Hematopoietic multipotent progenitor cell treated with erythropoietin and hydrocortisone succinate and interleukin-3 and kit ligand, for 8 days (in vitro differentiated cells): ENCODE measurements around the gene SGCA.

Source experiments
- DNase-seq: peaks from one replicate; pipeline ENCODE4 v3.0.0-alpha.2; 2015

The SGCA gene

DNA sequence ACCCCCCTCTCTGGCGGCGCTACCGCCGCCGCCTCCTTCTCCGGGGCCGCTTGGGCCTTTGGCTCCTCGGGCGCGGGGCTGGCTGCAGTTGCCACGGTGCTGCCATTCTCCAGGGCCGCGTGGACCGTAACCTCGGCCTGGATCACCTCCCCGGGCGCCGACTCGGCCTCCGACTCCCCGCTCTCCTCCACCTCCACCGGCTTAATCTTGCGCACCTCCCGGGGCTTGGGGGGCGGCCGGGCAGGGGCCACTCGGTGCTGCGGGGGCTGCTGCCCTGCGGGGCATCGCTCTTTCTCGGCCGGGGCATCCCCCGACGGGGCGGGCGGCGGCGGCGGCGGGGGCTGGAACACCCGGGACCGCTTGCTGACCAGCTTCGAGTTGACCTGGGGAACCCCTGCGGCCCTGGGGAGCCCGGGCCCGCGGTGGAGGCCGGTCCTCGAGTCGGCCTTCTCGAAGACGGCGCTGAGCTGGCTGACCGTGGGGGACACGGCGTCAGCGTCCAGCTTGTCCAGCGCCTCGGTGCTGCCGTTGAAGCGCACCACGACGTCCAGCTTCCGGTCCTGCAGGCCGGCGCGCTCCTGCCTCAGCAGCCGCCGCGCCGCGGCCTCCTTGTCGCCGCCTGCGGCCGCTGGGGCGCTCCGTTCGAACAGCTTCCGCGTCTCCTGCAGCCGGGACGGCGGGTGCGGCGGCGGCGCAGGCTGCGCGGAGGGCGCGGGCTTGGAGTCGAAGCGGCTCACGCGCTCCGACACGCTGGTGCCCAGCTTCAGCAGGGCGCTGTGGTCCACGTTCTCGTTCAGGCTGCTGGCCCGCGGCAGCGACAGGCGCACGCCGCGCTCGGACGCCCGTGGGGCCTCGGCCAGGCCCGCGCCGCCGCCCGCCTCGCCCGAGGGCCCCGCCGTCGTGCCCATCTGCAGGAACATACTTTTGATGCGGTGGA is 16.1 kb upstream of the SGCA start:
- DNase-seq: peak; percentile 54

DNA sequence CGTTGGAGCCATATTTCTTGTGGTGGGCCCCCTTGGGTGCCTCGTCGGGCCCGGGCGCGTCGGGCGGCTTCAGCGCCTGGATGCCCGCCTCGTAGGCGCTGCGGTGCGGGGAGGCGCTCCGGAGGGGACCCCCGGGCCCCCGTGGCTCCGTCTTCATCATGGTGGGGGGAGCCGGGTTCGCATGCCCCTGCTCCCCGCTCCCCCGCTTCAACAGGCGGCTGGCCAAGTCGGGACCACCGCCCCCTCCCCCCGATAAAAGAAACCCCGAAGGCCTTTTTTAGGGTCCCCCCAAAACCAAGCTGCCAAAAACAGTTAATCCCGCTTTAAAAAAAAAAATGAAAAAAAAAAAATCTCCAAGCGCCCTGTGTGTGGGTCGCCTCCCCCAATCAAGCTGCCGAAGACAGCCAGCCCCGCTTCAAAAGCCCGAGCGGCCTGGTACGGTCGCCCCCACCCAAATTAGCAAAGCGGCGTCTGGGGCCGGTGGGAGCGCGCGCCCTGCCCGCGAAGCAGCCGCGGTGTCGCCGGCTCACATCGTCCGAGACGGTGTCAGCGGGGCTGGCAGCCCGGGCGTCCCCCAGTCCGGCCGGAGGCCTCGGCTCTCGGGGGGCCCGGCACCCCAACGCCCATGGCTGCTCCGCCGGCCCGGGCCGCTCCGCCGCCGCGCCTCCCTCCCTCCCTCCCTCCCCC is 15.3 kb upstream of the SGCA start, which contains the start of gene PPP1R9B:
Gene PPP1R9B, minus strand, starts transcription at position 324 of the 687 bp plus-strand sequence. Its CDS starts 164 bp downstream, at position 160.
- no peak for DNase-seq

DNA sequence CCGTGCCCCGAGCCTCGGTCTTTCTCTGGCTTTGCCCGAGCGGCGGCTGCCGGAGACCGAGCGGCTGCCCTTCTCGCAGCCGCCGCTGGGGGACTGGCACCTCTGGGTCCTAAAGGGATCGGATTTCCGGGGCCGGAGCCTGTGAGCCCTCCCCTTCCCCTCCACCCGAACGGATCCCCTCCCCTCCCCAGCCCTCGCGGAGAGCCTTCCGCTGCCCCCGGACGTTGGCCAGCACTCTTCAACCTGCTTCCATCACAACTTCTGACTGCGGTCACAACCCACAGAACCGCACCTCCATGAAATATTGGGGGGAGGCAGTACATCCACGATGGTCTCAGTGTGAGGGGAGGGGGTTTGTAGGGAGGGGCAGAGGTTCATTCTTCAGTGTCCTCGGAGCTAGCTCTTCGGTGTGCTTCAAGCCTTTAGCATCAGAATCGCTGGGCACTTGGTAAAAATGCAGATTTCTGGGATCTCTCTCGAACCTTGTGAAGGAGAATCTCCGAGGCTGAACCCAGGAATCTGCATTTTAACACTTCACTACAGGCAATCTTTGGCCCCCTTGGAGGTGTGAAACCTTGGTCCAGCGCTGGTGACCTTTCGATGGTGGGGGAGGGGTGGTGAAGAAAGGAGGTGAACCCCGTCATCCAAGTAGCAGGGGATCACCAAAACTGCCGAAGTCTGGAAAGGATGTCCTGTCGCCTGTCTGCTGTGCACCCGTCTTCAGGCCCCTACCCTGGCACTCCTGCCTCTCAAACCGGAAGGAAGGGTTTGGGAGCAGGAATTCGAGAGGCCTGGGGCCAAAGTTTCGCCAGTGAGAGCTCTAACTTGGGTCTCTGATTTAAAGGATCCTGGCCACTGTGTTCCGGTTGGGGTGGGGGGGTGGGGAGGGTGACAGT is 14.5 kb upstream of the SGCA start:
- peak; percentile 87 for DNase-seq

DNA sequence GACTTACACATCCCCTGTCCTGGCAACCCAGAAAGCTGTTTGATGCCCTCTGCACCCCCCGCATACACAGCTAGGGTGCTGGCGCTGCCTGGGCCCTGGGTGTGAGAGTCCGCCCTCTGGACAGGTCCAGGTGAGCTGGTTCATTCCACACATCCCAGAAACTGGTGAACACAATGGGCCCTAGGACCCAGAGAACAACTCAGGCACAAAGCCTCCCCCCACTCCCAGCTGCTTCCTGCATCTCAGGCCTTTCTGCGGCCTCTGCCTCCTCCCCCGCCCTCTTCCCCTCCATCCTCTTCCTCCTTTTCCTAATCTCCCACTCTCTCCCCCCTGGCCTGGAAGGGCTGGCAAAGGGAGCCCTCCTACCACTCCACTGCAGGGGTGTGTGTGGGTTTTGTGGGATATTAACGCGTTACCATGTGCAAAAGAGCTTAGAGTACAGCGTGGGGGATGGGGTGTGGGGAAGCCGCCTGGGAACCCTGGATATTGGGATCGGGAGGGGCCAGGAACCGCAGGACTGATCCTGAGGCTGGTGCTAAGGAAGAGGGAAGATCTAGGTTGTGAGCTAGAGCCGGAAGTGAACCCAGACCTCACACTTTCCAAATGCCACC is 13.8 kb upstream of the SGCA start:
- DNase-seq: peak; percentile 80

DNA sequence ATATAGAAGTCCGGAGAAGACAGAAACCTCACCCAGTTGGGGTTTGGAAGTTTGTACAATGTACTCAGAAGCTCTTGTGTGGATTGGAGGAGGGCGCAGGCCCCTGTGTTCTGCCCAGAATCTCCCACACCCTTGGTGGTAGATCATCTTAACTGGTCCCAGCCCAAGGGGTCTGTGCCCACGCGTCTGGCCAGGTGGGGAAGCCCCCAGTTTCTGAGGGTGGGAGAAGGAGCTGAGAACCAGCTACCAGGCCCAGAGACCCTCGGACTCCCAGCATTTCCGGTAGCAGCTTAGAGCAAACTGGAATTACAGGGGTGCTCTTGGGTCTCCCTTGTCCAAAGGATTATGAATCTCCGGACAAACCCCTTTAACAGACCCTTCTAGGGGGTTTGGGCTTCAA is 13.1 kb upstream of the SGCA start:
- DNase-seq: no peak

DNA sequence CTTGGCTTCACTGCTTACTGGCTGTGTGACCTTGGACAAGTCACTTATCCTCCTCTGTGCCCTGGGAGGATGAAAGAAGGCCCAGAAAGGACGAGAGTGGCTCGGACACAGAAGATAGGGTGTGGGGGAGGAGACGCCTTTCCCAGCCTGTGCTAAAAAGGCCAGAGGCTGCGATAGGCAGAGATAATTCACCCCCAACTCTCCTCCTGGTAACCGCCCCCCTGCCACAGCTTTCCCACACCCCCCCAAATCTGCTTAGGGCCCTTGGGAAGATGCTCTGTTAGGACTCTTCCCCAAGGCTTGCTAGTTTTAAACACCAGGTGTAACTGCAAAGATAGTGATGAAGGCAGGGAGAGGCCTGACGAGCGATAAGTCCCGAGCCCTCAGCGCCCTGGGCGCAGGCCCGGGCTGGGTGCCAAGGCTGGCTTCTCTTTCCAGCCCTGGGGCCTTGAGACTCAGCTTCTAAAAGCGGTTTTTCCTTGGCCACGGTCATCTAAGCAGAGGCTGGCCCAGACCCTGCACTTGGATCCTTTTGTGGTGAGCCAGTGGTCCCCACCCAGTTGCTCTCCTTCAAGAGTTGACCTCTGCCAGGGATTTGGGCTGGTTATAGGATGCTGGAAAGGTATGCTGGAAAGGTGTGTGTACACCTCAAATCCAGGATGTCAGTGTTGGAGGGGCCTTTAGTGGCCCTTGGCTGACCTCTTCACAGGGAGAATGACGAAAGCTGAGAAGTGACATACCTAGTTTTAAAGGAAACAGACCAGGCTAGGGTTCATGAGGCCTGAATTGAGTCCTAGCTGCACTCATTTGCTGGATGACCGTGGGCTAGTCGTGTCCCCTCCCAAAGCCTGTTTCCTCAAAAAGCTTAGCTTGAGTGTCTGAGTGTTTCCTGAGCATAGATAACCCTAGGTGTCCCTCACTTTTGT is 11.9 kb upstream of the SGCA start:
- DNase-seq: peak; percentile 98

DNA sequence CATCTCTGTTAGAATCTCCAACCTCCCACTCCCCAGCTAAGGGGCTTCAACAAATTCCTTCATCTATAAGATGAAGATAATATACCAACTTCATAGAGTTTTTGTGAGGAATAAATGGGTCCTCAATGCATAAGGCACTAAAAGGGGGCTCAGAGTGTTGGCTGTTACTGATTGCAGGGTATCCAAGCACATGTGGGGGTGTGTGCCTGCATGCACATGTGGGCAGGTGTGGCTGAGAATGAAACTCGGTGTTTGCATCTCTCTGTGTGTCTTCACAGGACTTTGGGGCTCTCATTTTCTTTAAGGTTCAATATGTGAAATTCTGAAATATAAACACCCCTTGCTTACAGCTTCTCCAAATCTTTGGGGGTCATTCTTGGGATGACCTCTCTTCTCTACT is 11.2 kb upstream of the SGCA start:
- DNase-seq: peak; percentile 20

DNA sequence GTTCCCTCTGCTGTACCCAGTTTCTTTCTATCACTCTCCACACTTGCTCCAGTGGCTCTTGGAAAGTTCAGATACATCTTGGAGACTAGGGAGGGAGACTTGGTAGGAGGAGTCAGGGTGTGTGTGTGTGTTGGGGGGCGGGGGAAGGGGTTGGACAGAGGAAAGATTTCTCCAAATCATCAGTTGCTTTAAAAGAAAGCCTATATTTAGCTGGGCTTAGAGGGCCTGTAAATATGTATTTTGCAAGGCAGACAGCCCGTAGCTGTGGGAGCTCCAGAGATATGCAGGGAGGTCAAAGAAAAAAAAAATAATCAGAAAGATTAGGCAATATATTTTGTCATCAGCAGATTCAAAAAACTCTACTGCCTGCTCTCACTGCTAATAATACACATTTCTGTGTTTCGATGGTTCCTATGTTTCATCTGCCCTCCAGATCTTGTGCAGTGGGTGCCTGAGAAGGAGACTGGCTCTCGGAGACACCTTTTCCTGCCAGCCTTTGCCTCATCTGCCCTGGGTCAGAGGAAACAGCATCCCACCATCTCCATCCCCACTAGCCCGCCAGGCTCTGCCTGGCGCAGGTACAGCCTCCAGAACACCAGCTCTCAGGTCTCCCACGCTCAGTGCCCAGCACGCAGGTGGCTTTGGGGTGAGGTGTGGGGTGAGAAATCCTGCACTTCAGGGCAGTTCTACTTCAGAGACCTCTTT is 10.5 kb upstream of the SGCA start:
- peak; percentile 57 for DNase-seq

DNA sequence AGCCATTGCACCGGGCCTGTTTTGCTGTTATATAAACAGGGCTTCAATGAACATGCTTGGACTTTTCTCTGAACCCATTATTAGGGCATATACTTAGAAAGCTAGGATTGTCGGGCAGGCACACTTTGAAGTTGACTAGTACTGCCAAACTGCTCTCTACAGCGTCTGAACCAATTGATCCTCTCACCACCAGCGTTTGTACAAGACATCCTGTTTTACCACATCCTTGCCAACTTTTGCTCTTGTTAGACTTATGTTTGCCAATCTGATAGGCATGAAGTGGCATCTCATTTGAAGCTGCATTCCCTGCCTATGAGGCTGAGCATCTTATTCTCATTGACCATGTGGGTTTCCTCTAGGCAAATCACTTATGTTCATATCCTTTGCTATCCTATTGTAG is 7.9 kb upstream of the SGCA start:
- DNase-seq: peak; percentile 15

DNA sequence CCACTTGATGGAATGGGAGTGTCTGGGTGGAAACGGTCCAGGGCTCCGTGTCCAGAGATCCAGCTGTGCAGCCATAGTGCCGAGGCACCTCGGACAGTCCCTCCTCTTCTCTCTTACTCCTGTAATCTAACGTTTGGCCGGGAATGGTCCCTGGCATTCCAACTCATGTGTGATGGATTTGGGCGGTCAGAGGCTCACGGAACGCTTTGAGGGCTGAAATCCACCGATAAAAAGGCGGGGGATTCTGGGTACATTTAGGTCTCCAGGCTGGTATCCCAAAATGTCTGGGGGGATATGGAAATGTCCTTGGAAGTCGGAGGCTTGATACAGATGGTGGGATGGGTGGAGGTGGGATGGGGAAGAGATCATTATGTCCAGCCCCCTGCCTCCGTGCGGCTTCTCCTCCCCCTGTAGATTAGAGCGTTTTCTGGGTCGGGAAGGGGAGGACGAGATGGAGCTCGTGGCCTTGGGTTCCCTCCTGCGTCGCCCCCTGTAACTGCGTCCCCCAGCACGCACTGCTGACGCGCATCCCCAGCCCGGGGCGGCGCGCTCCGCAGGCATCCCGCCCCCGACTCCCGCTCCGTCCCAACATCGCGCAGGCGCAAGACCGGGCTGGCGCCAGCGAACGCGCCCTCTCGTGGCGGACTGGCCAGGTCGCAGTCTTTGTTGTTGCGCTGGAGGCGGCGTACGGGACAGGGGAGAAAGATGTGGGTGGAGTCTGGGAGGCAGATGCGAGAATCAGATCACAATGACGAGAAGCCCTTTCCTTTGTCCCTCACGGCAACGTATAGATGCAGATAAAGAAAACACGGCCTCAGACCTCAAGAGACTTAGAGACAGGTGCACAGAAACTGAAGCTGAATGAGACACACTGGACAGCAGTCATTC is 4.5 kb upstream of the SGCA start:
- peak; percentile 89 for DNase-seq

DNA sequence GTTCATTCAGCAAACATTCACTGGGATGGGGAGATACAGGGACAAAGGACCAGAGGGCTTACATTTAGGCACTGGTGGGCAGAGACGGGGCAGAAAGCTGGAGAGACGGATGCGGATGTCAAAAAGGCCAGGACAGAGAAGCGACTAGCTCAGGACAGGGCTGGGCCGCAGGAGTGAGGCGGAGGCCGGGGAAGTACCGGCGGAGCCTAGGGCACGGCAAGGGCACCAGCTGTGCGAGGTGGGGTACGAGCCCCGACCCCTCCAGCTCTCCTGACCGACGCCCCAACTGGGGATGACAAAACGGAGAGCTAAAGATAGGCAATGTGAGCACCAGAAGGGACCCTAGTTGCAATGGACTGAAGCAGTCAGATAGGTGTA is 3.9 kb upstream of the SGCA start:
- DNase-seq: no peak

DNA sequence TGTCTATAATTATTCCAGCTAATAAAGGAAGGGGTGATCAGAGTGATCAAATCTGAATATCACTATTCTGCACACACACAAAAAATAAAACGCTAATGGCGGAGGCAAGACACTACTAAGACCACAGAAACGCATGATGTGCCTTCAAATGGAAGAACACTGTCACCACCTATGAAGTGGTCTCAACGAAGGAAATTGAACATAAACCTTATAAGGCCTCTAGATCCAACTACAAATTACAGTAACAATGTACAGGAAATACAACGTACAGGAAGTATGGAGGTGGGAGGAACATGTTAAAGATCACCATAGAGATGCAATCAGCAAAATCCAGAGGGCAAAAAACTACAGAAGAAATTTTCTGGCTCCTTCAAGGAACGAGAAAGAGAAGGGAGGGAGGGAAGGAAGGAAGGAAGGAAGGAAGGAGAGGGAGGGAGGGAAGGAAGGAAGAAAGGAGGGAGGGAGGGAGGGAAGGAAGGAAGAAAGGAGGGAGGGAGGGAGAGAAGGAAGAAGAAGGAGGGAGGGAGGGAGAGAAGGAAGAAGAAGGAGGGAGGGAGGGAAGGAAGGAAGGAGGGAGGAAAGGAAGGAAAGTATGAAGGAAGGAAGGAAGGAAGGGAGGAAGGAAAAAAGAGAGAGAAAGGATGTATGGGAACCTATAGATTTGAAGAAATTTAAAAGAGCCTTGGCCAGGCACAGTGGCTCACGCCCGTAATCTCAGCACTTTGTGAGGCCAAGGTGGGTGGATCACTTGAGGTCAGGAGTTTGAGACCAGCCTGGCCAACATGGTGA is 3.1 kb upstream of the SGCA start:
- DNase-seq: no peak

DNA sequence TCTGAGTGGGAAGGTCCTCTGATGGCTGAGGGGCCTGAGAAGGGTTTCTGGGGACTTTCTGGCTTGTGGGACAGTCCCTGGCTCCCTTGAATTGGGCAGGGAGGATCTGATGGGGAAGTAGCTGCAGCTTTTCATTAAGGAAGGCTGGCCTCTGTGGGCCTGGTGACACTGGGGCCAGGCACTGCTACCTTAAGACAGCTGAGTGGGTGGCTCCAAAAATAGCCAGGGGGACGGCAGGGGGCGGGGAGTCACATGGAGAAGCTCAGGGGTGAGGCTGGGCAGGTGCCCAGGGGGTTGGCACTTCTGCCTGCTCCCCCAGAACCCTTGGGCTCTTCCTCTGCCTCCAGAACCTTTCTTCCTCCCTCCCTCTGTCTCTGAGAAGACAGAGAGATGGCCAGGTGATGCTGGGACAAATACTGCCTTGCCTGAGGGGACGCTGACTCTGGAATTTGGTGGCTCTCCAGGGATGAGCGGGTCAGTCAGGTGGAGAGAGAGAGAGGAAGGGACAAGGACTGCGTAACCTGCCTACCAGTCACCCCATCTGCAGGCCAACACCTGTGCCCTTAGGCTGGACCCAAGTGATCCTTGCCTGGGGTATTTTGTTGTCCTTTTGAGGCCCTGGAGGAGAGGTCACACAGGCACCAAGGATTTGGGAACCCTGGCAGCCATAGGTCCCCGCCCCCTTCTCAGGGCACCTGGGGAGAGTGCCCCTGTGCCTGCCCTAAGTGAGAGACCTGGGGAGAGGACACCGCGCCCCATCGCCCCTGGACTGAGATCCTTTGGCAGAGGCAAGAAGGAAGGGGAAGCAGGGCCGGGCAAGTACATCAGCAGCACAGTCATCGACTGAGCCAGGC is 1.7 kb upstream of the SGCA start:
- DNase-seq: no peak

DNA sequence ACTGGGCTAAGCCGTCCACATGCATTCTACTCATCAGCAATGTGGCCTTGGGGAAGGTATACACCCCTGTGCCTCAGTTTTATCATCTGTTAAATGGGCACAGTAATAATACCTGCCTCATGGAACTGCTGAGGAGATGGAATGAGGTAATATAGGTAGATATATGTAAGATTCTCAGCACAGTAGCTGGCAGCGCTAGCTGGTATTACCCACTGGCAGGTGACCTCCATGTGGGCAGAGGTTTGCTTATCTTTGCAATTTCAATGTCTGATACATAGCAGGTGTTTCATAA is 1.2 kb upstream of the SGCA start:
- no peak for DNase-seq

DNA sequence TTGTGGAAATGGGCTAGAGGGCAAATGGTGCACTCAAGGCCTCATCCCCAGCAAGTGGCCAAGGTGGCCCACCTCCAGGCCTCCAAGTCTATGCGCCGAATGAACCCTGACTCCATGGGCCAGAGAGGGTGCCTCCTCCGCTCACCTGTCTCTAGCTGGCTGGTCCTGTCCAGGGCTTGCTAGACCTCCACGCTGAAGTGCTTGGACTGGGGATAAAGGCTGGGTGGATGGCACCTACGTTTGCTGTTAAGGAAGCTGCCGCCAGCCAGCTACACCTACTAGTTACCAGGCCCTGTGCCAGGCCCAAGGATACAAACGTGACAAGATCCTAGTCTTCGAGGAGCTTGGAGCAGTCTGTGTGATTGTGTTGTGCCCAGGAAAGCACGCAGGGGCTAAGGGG is 739 bp upstream of the SGCA start:
- DNase-seq: no peak

DNA sequence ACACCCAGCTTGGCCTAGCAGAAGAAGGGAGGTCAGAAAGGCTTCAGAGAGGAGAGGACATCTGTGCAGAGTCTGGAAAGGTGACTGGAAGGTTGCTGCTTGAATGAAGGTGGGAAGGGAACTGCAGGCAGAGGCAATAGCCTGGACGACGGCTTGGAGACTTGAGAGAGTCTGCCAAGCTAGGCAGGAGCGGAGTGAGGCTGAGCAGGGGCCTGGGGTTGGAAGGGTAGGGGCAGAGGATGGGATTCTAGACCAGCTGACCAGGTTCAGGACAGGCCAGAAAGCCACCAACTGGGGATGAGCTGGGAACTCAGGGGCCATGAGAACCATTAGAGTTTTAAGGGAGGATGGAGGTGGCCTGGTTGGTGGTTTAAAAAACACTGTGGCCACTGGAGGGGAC is 339 bp upstream of the SGCA start:
- DNase-seq: no peak

DNA sequence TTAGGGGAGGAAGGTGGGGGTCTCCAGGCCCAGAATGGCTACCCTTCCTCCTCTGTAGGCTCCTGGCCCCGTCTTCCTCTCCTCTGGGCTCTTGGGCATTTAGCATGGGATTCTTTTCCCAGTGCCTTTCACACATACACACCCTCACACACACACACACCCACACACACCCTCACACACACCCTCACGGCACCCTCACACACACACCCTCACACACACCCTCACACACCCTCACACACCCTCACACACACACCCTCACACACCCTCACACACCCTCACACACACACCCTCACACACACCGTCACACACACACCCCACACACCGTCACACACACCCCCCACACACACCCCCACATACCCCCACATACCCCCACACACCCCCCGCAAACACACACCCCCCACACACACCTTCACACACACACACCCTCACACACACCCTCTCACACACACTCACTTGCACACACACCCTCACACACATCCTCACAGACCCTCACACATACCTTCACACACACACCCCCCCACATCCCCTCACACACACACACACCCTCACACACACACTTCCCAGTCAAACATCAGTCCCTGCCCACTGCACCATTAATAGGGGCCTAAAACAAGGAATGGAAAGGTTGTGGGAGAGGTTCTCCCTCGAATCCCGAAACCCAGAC is 845 bp downstream of the SGCA start:
- DNase-seq: no peak

DNA sequence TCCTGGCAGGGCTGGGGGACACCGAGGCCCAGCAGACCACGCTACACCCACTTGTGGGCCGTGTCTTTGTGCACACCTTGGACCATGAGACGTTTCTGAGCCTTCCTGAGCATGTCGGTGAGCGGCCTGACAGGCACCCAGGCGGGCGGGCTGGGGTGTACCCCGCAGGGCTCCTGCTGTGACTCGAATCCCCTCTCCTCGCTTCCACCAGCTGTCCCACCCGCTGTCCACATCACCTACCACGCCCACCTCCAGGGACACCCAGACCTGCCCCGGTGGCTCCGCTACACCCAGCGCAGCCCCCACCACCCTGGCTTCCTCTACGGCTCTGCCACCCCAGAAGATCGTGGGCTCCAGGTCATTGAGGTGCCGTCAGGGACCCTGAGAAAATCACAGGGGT is 1.6 kb downstream of the SGCA start:
- DNase-seq: no peak
